ENCODE data around the gene TNS2. TPM values are rescaled to one million over a fixed set of nuclear protein-coding genes. Genes with fewer than 3 reads are reported as not detected.
A peak's percentile ranks its signal among the peaks of the same experiment; 100 is the strongest.

Gene TNS2
- total RNA-seq, 4 donors from 2014 or later = 10.8 to 82.0 (median 20.8) TPM

DNA sequence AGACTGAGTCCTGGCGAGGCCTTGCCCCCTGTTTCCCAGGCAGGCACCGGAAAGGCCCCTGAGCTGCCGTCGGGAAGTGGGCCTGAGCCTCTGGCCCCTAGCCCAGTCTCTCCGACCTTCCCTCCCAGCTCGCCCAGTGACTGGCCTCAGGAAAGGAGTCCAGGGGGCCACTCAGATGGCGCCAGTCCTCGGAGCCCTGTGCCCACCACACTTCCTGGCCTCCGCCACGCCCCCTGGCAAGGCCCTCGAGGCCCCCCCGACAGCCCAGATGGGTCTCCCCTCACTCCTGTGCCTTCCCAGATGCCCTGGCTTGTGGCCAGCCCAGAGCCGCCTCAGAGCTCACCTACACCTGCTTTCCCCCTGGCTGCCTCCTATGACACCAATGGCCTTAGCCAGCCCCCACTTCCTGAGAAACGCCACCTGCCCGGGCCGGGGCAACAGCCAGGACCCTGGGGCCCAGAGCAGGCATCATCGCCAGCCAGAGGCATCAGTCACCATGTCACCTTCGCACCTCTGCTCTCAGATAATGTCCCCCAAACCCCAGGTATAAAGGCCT is 10.9 kb downstream of the TNS2 start:
- 52 to 56% methylated on average over 4 to 8 of the region's 18 CpGs for WGBS, 2 donors
- H3K27ac ChIP-seq = peak overlapping the region; percentile 9 to 81 (median 71)
- H3K4me3 ChIP-seq = no peak overlapping the region
- peaks cover 12 to 100% (median 20%) of the 10 kb centered on the region in 3 donors for H3K36me3 ChIP-seq
- H3K4me1 ChIP-seq = peaks cover 0 to 89% (median 54%) of the 10 kb centered on the region in 3 donors
- intact Hi-C loops (cut with DNase I) = no loop called here
- no peak for DNase-seq
- H3K9me3 ChIP-seq = no peaks in the 10 kb centered on the region
- H3K27me3 ChIP-seq = no peaks in the 10 kb centered on the region
- no peak for TF ChIP-seq POLR2A (IDR thresholded peaks at IDR 0.05)
- TF ChIP-seq, protein P1, sequence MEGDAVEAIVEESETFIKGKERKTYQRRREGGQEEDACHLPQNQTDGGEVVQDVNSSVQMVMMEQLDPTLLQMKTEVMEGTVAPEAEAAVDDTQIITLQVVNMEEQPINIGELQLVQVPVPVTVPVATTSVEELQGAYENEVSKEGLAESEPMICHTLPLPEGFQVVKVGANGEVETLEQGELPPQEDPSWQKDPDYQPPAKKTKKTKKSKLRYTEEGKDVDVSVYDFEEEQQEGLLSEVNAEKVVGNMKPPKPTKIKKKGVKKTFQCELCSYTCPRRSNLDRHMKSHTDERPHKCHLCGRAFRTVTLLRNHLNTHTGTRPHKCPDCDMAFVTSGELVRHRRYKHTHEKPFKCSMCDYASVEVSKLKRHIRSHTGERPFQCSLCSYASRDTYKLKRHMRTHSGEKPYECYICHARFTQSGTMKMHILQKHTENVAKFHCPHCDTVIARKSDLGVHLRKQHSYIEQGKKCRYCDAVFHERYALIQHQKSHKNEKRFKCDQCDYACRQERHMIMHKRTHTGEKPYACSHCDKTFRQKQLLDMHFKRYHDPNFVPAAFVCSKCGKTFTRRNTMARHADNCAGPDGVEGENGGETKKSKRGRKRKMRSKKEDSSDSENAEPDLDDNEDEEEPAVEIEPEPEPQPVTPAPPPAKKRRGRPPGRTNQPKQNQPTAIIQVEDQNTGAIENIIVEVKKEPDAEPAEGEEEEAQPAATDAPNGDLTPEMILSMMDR (IDR thresholded peaks at IDR 0.05) = no peak

DNA sequence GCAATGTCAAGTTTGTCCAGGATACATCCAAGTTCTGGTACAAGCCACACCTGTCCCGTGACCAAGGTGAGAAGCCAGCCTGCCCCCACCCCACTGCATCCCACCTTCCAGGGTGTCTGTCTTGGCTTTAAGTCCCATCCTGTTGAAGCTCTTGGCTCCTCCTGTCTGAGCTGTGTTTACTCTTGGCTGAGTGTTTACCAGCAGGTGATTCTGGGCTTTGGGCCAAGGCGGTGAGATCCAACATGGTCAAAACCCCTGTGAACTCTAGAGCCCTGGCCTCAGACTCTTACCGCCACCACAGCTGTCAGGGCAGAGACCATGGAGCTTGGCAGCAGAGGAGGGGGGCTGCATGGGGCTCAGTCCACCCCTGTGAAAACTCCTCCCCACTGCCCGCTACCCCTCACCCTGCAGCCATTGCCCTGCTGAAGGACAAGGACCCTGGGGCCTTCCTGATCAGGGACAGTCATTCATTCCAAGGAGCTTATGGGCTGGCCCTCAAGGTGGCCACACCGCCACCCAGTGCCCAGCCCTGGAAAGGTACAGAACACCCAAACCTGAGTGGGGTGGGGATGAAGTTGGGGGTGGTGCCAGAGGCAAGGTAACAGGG is 11.6 kb downstream of the TNS2 start:
- intact Hi-C loops (cut with DNase I) = no loop called here
- H3K4me1 ChIP-seq = peaks cover 0 to 92% (median 61%) of the 10 kb centered on the region in 3 donors
- WGBS, 2 donors = 67% methylated on average over 1 of the region's 5 CpGs; no CpG with 5 or more reads in 1 of the 2 donors

DNA sequence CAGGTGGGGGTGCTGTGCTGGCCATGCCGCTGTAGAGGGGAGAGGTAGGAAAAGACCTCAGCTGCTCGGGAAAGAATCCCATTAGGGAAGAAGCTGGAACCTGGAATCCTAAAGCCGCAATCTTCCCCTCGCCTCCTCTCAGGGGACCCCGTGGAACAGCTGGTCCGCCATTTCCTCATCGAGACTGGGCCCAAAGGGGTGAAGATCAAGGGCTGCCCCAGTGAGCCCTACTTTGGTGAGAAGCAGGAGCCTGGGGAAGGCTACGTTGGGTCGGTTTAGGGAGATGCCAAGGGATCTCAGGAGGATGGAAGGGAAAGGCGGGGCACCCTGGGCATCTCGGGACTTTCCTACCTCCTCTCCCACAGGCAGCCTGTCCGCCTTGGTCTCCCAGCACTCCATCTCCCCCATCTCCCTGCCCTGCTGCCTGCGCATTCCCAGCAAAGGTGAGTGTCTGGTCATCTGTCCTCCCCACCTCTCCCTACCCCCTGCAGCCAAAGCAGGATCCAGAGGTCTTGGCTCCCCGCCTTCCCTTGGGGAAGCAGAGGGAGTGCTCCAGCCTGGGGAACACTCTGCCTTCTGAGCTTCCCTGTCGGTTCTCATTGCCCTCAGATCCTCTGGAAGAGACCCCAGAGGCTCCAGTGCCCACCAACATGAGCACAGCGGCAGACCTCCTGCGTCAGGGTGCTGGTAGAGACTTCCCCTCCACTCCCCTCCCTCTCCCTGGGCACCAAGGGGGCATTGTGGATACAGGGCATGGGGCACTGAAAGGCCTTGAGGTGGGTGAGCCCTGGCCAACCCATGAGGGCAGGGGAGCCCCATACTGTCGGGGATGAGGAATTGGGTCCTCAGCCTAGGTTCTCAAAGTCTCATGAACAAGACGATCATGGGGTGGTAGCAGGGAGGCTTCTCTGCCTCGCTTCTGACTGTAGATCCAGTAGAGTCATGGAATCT is 12.4 kb downstream of the TNS2 start:
- TF ChIP-seq, protein P1 (IDR thresholded peaks at IDR 0.05) = no peak
- no peak for TF ChIP-seq POLR2A (IDR thresholded peaks at IDR 0.05)
- DNase-seq = no peak
- H3K4me1 ChIP-seq = peaks cover 0 to 99% (median 63%) of the 10 kb centered on the region in 3 donors
- no peaks in the 10 kb centered on the region for H3K27me3 ChIP-seq
- H3K4me3 ChIP-seq = no peak overlapping the region
- intact Hi-C loops (cut with DNase I) = no loop called here
- no peaks in the 10 kb centered on the region for H3K9me3 ChIP-seq
- peaks cover 12 to 99% (median 13%) of the 10 kb centered on the region in 3 donors for H3K36me3 ChIP-seq
- peak overlapping the region in 3 of 4 donors; percentile 68 to 81 (median 74) for H3K27ac ChIP-seq
- WGBS, 2 donors = 56 to 70% methylated on average over 12 to 13 of the region's 20 CpGs

More for the DNA sequence above, 11.6 kb downstream of the TNS2 start:
- H3K27me3 ChIP-seq = no peaks in the 10 kb centered on the region
- H3K4me3 ChIP-seq = no peak overlapping the region
- H3K9me3 ChIP-seq = no peaks in the 10 kb centered on the region
- H3K36me3 ChIP-seq = peaks cover 12 to 99% (median 18%) of the 10 kb centered on the region in 3 donors
- no peak for DNase-seq
- TF ChIP-seq, protein P1 (IDR thresholded peaks at IDR 0.05) = peak in 3 of 6 experiments; percentile 5 to 33 (median 31)
- no peak for TF ChIP-seq POLR2A (IDR thresholded peaks at IDR 0.05)
- H3K27ac ChIP-seq = peak overlapping the region in 3 of 4 donors; percentile 68 to 81 (median 74)

DNA sequence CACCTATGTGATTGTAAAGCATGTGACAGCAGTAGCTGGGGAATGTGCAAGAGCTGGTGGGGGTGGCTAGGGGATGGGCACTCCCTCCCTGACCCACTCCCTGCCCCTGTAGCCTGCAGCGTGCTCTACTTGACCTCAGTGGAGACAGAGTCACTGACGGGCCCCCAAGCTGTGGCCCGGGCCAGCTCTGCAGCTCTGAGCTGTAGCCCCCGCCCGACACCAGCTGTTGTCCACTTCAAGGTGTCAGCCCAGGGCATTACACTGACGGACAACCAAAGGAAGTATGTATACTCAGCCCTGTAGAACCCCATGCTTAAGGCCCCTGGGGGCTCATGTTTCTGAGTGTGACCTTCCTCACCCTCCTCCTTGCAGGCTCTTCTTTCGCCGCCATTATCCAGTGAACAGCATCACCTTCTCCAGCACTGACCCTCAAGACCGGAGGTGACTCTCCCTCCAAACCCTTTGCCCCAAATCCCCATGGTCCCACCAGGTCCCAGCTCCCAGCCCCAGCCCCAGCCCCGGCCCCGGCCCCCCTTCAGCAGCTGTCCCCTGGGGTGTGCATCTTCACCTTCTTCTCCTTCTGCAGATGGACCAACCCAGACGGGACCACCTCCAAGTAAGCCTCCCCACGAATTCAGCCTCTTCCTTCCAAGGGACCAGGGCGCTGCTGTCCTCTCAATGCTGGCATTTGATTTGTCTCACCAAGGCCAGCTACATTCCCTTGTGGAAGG is 13.3 kb downstream of the TNS2 start:
- no peaks in the 10 kb centered on the region for H3K9me3 ChIP-seq
- H3K4me3 ChIP-seq = no peak overlapping the region
- TF ChIP-seq POLR2A (IDR thresholded peaks at IDR 0.05) = no peak
- TF ChIP-seq, protein P1 (IDR thresholded peaks at IDR 0.05) = no peak
- no peak for DNase-seq
- WGBS, 2 donors = 64 to 89% methylated on average over 9 to 11 of the region's 14 CpGs
- H3K27ac ChIP-seq = peak overlapping the region in 3 of 4 donors; percentile 68 to 81 (median 74)
- no peaks in the 10 kb centered on the region for H3K27me3 ChIP-seq
- peaks cover 12 to 99% (median 13%) of the 10 kb centered on the region in 3 donors for H3K36me3 ChIP-seq
- intact Hi-C loops (cut with DNase I) = no loop called here
- H3K4me1 ChIP-seq = peaks cover 0 to 99% (median 63%) of the 10 kb centered on the region in 3 donors
